BLaER1 (cell line): Measurements from ENCODE around the gene SPECC1.
"Not testable (repeated sequence)": the region's sequence is repeated elsewhere in the genome, so short reads cannot be mapped to it uniquely, and the experiment has no call there.

Experiments
- H3K27ac ChIP-seq: shearing (Covaris generic); formaldehyde crosslinking; 2 replicates; pipeline ENCODE4 v1.8.1; 2022
- H3K27me3 ChIP-seq: shearing (Covaris generic); formaldehyde crosslinking; 2 replicates; pipeline ENCODE4 v1.8.1; 2022
- H3K36me3 ChIP-seq: shearing (Covaris generic); formaldehyde crosslinking; 2 replicates; pipeline ENCODE4 v1.8.1; 2022
- H3K4me1 ChIP-seq: shearing (Covaris generic); formaldehyde crosslinking; 2 replicates; pipeline ENCODE4 v1.8.1; 2022
- H3K4me2 ChIP-seq: shearing (Covaris generic); formaldehyde crosslinking; 2 replicates; pipeline ENCODE4 v1.8.1; 2022
- H3K4me3 ChIP-seq: shearing (Covaris generic); formaldehyde crosslinking; 2 replicates; pipeline ENCODE4 v1.8.1; 2022
- H3K9ac ChIP-seq: shearing (Covaris generic); formaldehyde crosslinking; 2 replicates; pipeline ENCODE4 v1.8.1; 2022
- H3K9me3 ChIP-seq: shearing (Covaris generic); formaldehyde crosslinking; 2 replicates; pipeline ENCODE4 v1.8.1; 2022
- H4K20me1 ChIP-seq: shearing (Covaris generic); formaldehyde crosslinking; 2 replicates; pipeline ENCODE4 v1.8.1; 2022
- Cebpa-rat ChIP-seq: shearing (Covaris generic); IDR thresholded peaks from 2 replicates; pipeline ENCODE4 v1.8.1; 2022

The SPECC1 gene

DNA sequence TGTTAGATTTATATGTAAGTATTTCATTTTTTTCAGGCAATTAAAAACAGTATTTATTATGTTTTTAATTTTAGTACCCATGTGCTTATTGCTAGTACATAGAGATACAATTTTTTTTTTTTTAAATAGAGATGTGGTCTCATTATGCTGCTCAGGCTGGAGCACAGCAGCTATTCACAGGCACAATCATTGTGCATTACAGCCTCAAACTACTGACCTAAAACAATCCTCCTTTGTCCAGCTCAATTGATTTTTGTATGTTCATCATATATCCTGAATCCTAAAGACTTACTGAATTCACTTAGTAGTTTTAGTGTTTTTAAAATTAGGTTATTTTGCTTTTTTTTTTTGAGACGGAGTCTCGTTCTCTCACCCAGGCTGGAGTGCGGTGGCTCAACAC lies 26.3 kb downstream of the SPECC1 start:
- Histone ChIP-seq H3K27me3 (no peaks in the 10 kb centered on the region), H3K4me1 (0 out of 2 replicates have a peak, but pooled peaks cover 6% of the 10 kb centered on the region)
- TF ChIP-seq Cebpa-rat, result no peak

GRCh38 chr17:20037286-20037685 lies 28.1 kb downstream of the SPECC1 start:
- not testable (repeated sequence) for H3K27me3 ChIP-seq, H3K4me1 ChIP-seq, H4K20me1 ChIP-seq, H3K27ac ChIP-seq, H3K4me3 ChIP-seq, H3K9me3 ChIP-seq, H3K36me3 ChIP-seq, H3K4me2 ChIP-seq, H3K9ac ChIP-seq

More for the DNA sequence above, 26.3 kb downstream of the SPECC1 start:
- Histone ChIP-seq H3K4me3 (no peak overlapping the region), H3K36me3 (no peaks in the 10 kb centered on the region), H3K9me3 (no peaks in the 10 kb centered on the region), H3K27ac (no peak overlapping the region), H4K20me1 (no peaks in the 10 kb centered on the region), H3K4me2 (no peak overlapping the region), H3K9ac (no peak overlapping the region)

GRCh38 chr17:20039037-20039436 lies 29.9 kb downstream of the SPECC1 start:
- Histone ChIP-seq H3K4me1 (peaks cover 15% of the 10 kb centered on the region), H3K4me3 (no peak overlapping the region), H3K27ac (no peak overlapping the region), H3K9me3 (no peaks in the 10 kb centered on the region), H3K36me3 (no peaks in the 10 kb centered on the region), H3K4me2 (no peak overlapping the region), H4K20me1 (no peaks in the 10 kb centered on the region), H3K27me3 (no peaks in the 10 kb centered on the region), H3K9ac (no peak overlapping the region)
- no peak for TF ChIP-seq Cebpa-rat

- H4K20me1 ChIP-seq, result no peaks in the 10 kb centered on the region
- no peak overlapping the region for H3K27ac ChIP-seq
- H3K4me2 ChIP-seq, result no peak overlapping the region
- H3K4me3 ChIP-seq, result no peak overlapping the region
- H3K9ac ChIP-seq, result no peak overlapping the region
- no peak for TF ChIP-seq Cebpa-rat
- H3K36me3 ChIP-seq, result no peaks in the 10 kb centered on the region
- peaks cover 15% of the 10 kb centered on the region for H3K4me1 ChIP-seq
- H3K9me3 ChIP-seq, result no peaks in the 10 kb centered on the region
- no peaks in the 10 kb centered on the region for H3K27me3 ChIP-seq
Observed at GRCh38 chr17:20040216-20040615, 31.1 kb downstream of the SPECC1 start.

GRCh38 chr17:20043021-20043420 lies 33.9 kb downstream of the SPECC1 start:
- Histone ChIP-seq H3K4me1 (peaks cover 15% of the 10 kb centered on the region), H3K9me3 (no peaks in the 10 kb centered on the region), H3K27ac (no peak overlapping the region), H3K36me3 (no peaks in the 10 kb centered on the region), H3K27me3 (no peaks in the 10 kb centered on the region), H3K4me3 (no peak overlapping the region), H4K20me1 (no peaks in the 10 kb centered on the region), H3K4me2 (peak overlapping the region; percentile 55), H3K9ac (no peak overlapping the region)
- no peak for TF ChIP-seq Cebpa-rat

DNA sequence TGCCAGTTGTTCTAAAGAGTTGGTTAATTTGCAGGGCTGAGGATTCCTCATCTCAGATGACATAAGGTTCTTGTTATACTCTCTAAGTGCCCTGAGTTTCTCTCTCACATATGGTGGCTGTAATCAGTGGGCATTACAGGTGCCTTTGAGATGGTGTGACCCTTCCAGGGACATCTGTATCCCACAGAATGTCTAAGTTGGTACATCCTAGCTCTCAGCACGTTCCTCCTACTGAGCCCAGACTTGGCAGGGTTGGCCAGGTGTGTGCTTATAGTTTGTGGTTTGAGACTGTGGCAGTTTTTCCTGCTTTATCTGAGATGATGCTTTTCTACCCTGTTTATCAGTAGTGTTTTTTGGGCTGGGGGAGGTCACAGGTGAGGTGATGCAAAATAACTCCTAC lies 36.3 kb downstream of the SPECC1 start:
- Histone ChIP-seq H3K36me3 (no peaks in the 10 kb centered on the region), H3K4me1 (peaks cover 15% of the 10 kb centered on the region), H4K20me1 (no peaks in the 10 kb centered on the region), H3K9me3 (no peaks in the 10 kb centered on the region), H3K4me2 (no peak overlapping the region), H3K9ac (no peak overlapping the region), H3K4me3 (no peak overlapping the region), H3K27me3 (no peaks in the 10 kb centered on the region), H3K27ac (no peak overlapping the region)
- TF ChIP-seq Cebpa-rat, result no peak

- no peak for TF ChIP-seq Cebpa-rat
- Histone ChIP-seq H4K20me1 (no peaks in the 10 kb centered on the region), H3K9ac (no peak overlapping the region), H3K4me1 (peaks cover 15% of the 10 kb centered on the region), H3K4me3 (no peak overlapping the region), H3K27me3 (no peaks in the 10 kb centered on the region), H3K4me2 (no peak overlapping the region), H3K9me3 (no peaks in the 10 kb centered on the region), H3K36me3 (no peaks in the 10 kb centered on the region), H3K27ac (no peak overlapping the region)
Observed at GRCh38 chr17:20046629-20047028, 37.5 kb downstream of the SPECC1 start.

GRCh38 chr17:20051624-20052023 lies 42.5 kb downstream of the SPECC1 start:
- H3K4me1 ChIP-seq, result peaks cover 6% of the 10 kb centered on the region; the same call in 1 of the 2 replicates
- H3K36me3 ChIP-seq, result no peaks in the 10 kb centered on the region
- no peak for TF ChIP-seq Cebpa-rat
- H3K27ac ChIP-seq, result no peak overlapping the region
- H3K4me2 ChIP-seq, result no peak overlapping the region
- no peaks in the 10 kb centered on the region for H3K9me3 ChIP-seq
- H3K9ac ChIP-seq, result no peak overlapping the region
- no peaks in the 10 kb centered on the region for H4K20me1 ChIP-seq
- no peak overlapping the region for H3K4me3 ChIP-seq
- H3K27me3 ChIP-seq, result no peaks in the 10 kb centered on the region

- no peaks in the 10 kb centered on the region for H3K36me3 ChIP-seq
- H3K27ac ChIP-seq, result no peak overlapping the region
- TF ChIP-seq Cebpa-rat, result no peak
- no peak overlapping the region for H3K4me3 ChIP-seq
- H3K4me2 ChIP-seq, result no peak overlapping the region
- H4K20me1 ChIP-seq, result no peaks in the 10 kb centered on the region
- H3K4me1 ChIP-seq, result peaks cover 6% of the 10 kb centered on the region; the same call in 1 of the 2 replicates
- H3K9ac ChIP-seq, result no peak overlapping the region
- H3K27me3 ChIP-seq, result no peaks in the 10 kb centered on the region
- H3K9me3 ChIP-seq, result no peaks in the 10 kb centered on the region
Observed at GRCh38 chr17:20053361-20053964, 44.3 kb downstream of the SPECC1 start.

GRCh38 chr17:20059728-20060188 lies 50.6 kb downstream of the SPECC1 start:
- Histone ChIP-seq H4K20me1 (no peaks in the 10 kb centered on the region), H3K9ac (no peak overlapping the region), H3K27ac (no peak overlapping the region), H3K4me2 (no peak overlapping the region), H3K4me3 (no peak overlapping the region), H3K4me1 (0 out of 2 replicates have a peak, but pooled peaks cover 7% of the 10 kb centered on the region), H3K27me3 (no peaks in the 10 kb centered on the region), H3K9me3 (no peaks in the 10 kb centered on the region), H3K36me3 (no peaks in the 10 kb centered on the region)
- no peak for TF ChIP-seq Cebpa-rat
